ELR (cell line): ENCODE measurements around the gene NSMCE1.

ENCODE experiments used
- DNase-seq: peaks from one replicate; pipeline ENCODE4 v3.0.0-alpha.2; 2015; ENCODE audit warnings: low read depth

The NSMCE1 gene

DNA sequence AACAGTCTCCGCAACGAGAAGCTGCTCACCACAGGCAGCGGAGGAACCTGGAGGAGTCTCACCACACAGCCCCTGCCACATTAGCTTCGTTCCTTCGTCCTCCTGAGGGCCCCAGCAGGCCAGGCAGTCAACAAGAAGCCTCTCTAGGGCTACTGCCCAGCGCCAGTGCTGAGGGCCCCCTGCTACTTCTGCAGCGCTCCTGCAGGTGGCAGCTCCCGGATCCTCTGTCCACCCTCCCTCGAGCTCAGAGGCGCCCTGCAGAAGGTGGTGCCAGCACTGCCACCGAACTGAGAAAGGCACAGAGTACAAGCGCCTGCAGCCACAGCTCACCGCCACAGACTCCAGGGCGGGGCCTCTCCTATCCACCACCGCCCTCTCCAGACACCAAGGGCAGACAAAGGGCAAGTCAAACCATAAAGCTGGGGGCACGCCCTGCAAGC lies 38.0 kb downstream of the NSMCE1 start:
- DNase-seq: no peak

DNA sequence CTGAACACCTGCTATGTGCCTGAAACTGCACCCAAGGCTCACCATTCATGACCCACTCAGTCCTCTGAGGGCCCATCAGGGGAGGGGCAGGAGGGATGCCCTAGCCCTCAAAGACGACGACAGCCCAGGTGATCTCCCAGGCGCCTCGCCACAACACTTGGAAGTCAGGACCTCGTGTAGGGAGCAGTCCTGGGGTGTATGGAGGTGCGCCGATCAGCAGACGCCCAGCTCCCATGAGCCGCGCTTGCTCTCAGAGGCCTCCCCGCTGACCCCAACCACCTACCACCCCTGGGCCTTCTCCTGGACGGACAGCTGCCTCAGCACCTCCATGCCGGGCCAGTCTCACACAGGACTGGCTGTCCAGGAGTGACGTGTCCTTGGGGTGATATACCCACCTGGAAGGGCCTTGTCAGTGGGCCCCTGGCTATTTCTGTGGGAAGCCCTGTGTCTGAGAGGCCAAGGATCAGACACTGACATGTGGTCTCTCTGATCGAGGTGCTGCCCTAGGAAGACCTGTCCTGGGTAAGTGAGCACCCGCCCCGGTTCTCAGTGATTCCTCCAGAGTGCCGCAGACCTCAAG lies 38.6 kb downstream of the NSMCE1 start:
- no peak for DNase-seq

DNA sequence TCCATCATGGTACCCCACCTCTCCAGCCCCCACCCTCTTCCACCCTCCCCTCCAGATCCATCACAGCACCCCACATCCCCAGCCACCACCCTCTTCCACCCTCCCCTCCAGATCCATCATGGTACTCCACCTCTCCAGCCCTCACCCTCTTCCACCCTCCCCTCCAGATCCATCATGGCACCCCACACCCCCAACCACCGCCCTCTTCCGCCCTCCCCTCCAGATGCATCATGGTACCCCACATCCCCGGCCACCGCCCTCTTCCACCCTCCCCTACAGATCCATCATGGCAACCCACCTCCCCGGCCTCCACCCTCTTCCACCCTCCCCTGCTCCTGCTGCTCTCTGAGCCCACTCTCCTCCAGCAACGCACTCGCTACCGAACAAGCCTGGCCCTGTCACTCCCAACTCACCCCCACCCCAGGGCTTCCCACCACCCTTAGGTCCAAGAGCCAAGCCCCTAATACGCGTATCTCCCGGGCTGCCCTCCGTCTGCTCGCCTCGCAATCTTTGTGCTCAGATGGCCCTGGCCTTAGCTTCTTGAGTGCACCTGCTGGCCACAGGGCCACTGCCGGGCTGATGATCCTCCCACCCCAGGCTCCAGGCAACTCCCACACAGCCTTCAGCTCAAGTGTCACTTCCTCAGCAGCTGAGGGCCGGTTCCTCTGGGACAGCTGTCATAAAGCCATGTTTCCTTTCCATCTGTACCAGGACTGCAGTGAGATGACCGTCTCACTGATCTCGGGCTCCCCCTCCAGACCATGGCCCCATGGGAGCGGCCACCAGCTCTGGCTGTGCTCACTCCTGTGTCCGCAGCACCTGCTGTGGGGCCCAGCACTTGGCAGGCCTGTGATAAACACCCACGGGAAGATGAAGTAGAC lies 39.7 kb downstream of the NSMCE1 start:
- DNase-seq: no peak

DNA sequence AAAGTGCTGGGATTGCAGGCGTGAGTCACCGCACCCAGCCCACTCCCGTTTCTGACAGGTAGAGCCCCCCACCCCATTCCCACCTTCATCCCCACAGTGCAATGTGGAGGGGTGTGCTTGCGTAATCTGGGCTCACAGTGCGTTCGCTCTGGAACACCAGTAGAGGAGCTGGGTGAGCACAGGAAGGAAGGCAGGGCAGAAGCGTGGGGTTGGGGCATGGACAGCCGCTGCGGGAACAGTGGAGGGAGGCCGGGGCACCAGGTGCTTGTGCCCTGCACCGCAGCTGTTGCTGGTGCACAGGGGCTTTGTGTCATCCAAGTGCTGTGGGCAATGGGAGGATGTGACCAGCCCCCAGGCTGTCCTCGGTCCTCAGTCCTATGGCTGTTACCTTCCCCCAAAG lies 40.5 kb downstream of the NSMCE1 start:
- no peak for DNase-seq

DNA sequence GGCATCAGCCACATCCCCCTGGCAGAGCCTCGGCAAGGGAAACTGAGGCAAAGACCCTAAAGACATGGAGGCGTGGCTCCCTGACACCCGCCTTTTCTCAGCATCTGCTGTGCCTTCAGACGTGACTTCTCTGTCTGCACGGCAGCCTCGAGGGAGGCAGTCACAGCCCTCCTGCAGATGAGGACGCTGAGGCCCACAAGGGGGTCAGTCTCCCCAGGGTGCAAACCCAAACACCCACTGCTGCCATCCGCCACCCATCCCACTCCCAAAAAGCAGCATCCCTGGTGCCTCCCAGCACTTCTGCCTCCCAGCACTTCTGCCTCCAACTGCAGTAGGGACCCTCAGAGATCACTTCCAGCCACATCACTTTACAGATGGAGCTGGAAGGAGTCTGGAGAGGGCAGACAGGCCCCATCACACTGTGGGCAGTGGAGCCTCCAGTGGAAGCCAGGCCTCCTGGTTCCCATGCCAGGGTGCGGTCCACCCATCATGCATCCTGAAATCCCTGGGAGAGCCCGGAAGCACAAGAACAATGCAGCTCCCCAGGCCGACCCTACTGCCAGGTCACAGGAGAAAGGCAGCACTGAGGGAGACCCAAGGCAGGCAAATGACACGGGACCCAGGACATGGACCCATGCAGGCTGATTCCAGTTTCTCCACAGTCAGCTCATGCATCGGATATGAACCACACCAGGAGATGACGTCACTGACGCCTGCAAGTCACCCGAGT lies 41.4 kb downstream of the NSMCE1 start:
- DNase-seq: no peak

DNA sequence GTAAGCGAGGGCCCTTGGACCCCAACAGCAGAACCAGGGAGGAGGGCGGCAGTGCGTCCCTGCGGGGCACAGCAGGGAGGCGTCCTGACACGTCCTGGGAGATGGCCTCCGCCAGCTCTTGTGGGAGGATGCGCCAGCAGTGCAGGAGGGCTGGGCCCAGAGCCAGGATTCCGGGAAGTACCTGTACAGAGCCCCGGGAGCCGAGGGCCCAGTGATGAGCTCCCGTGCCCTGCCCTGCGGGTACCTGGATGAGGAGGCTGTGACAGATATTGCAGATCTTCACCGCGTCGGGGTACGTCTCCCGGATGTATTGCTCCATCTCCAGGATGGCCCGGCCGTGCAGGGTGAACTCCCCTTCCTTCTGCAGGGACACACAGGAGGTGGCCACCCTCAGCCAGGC lies 42.1 kb downstream of the NSMCE1 start:
- DNase-seq: no peak

DNA sequence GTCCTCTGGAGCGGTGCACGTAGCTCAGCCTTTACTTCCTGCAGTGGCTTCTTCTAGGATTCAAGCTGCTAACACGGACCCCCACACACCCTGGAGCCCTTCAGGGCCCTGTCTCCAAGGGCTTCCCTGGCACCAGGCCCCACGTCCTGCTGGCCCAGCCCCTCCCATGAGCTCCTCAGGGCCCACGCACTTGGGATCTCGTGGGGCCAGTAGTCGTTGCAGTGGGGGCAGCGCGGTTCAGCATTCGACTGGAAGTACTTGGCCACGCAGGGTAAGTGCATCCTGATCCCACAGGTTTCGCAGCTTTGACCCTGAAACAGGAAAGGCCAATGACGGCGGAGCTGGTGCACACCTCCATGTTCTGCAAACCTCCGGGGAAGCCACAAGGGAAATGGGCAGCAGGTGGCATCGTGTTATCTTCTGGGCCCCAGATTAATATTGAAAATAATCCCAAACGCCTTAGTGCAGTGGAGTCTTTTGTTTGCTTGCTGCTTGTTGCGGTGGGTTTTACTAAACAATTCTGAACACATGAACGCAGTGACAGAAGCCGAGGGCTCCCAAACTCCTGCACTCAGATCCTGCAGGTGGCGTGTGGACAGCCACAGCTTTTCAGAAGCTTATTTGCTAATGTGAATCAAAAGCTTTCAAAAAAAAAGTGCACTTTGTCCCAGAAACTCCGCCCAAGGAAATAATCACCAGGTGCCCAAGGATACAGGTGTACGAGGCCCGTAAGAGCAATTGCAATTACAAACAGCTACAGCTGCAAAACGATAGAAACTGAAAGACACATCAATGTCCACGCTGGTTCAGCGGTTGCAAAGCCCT lies 42.8 kb downstream of the NSMCE1 start:
- DNase-seq: no peak

DNA sequence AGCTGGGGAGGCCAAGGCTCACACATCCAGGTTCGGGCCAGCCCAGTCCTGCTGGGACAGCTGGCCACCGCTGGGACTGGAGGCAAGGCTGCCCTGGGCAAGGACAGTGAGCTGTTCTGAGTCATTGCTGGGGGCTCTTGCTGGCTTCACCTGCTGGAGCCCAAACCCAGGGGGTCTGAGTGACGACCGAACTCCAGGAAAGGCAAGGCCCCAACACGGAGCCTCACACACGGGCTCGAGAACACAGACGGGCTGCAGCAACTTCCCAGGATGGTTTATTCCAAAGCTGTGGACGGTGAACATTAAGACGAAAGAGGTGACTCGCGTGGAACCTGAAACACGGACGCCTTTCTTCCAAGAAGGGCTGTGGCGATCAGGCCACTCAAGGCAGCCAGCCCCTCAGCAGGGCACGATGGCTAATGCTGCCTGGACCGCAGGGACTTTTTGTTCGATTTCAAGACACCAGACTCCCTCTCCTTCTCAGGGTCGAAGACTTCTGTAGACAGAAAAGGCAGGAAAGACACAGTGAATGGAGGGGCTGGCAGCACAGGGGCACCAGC lies 43.8 kb downstream of the NSMCE1 start:
- no peak for DNase-seq

DNA sequence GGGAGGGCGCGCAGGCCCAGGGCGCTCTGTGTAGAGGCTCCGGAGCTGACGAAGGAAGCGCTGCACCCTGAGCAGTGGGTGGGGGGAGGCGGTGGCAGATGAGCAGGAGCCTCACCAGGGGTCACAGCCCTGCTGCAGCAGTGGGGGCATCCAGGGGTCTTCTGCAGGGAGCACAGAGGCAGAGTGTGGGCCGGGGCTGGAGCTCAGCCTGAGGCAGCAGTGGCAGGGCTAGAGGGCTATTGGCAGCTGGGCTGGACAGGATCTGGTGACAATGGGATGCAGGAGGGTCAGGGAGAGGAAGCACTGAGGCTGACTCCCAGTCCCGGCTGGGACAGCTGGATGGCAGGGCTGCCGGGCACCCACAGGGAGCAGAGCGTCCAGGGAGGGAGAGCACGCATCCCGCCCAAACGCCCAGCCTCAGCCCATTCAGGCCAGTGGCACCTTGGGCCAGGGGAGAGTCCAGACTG lies 44.3 kb downstream of the NSMCE1 start:
- DNase-seq: no peak

DNA sequence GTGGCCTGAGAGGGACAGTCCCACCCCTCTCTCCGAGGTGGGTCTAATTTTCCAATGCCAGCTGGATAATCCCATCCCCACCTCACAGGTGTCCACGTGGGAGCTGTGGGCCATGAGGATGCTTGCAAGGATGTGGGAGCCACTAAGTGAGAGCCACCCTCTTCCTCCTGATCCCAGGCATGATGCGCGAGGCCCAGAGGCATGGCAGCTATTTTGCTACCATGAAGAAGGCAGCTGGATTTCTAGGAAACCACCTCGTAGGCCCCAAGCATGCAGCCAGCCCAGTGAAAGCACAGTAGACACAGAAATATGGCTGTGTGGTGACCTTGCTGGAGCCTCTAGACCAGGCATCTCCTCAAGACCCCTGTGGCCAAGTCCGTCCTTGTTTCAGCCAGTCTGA lies 44.9 kb downstream of the NSMCE1 start:
- no peak for DNase-seq

DNA sequence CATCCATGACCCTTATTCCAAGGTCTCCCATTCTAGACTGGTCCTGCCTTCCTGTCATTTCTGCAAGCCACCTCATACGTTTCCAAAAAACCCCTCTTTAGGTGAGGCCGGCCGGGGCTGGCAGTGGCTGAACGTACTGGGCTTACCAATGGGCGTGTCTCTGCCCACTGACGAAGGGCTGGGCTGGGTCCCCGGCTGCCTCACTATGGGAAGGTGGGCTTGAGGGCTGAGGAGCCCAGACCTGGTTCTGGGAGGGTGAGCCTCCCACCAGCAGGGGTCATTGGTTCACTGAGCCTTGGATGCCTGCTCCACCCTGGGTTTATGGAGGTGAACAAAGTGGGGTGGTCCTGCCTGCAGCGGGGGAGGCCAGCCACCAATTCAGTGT lies 45.4 kb downstream of the NSMCE1 start:
- DNase-seq: no peak

DNA sequence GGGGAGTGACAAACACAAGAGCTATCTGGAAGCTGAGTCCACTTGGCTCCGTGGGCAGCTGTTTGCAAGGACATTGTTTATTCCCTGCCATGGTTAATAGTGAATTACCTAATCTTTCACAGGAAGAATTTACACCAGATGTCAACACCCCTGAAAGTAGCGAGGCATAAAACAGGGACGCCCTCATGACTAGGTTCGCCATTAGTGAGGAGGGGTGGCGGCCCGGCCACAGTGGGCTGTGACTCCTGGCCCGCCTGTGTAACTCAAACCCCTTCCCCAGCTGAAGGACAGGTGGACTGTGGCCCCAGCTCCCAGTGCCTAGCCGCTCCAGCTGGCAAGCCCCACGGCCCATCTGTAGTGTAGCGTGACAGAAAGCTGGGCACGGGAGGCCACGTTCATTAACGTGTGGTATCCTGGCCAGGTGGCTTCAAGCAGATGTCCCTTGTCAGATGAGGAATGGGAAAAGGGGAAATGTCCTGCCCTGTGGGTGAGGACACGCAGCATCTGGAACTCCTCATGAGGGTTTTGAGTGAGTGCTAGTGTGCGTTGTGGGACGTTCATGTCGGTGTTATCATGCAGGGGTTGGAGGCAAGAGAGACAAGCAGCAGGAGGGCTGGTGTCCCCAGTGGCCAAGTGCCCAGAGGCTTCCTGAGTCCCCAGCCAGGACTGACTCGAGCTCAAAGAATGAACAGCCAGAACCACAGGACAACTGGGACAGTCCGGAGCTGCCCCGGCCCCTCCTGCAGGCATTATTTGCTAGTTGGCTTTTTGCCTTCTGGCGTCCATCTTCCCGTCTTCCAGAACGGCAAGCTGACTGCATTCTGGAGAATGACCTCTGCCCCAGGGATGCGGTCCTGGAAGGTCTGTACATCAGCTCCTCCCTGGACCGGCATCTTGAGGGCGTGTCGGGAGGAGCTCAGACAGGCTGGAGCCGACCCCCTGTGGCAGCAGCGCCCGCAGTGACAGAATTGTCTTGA lies 46.0 kb downstream of the NSMCE1 start:
- peak; percentile 28 for DNase-seq

DNA sequence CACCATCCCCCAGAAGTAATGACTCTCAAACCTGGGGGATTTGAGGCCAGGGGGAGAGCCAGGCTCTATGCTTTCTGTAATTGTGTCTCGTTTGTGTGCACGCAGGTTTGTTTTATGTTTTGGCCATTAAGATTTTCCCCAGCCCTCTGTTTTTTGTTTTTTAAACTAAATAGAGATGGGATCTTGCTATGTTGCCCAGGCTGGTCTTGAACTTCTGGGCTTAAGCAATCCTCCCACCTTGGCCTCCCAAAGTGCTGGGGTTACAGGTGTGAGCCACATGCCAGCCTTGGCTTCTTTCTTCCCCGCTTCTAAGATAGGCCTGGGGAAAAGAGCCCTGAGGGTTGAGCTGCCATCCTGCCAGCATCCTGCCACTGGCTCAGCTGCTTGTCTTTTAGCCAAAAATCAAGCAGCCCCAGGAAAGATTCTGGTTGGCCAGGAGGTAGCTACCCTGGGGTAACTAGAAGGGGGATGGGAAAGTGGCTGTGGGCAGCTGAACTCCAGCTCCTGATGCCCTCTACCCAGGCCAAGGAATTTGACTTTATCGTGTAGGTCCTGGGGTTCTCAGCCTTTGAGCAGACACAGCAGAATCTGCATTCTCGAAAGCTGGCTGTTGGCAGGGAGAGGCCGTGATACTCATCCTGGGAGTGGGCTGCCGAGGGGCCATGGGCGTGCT lies 46.9 kb downstream of the NSMCE1 start:
- DNase-seq: no peak

DNA sequence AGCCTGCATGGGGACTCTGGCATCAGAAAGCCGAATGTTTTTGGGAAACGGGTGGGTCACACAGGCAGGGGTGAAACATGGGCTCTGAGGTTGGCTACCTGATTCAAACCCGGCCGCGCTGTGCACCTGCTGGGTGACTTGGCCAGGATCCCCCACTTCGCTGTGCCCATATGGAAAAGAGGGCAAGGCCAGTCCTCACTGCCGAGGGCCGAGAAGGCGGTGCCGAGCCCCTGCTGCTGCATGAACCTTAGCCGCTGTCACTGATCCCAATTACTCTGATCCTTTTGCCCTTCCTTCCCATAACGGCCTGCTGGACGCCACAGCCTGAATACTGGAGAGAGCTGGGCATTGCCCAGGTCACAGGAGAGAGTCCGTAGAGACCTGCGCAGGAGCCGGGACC lies 47.6 kb downstream of the NSMCE1 start:
- DNase-seq: no peak

DNA sequence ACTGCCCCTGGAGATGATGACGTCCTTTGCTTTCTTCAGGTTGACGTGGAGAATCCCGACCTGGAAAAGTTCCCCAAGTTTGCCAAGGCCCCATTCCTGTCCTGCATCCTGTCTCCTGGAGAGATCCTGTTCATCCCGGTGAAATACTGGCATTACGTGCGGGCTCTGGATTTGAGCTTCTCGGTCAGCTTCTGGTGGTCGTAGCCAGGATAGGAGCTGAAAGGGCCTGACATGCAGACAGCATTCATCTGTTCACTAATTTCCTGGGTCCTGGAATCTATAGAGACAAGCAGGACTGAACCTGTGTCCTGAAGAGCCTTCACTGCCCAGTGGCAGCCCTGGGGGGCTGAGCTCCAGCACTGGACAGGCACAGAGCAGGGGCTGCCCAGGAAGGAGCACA lies 48.0 kb downstream of the NSMCE1 start:
- DNase-seq: no peak

DNA sequence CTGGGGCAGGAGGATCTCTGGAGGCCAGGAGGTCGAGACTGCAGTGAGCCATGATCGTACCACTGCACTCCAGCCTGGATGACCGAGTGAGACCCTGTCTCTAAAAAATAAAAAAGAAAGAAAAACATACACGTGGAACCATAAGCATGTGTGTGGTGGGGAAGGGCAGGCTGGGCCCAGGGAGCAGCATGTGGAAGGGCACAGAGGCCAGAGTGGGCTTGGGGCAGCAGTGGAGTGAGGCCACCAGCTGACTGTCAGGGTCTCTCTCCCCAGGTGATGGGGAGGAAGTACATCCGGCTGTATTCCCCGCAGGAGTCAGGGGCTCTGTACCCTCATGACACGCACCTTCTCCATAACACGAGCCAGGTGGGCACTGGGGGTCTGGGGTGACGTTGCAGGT lies 48.5 kb downstream of the NSMCE1 start:
- DNase-seq: no peak

DNA sequence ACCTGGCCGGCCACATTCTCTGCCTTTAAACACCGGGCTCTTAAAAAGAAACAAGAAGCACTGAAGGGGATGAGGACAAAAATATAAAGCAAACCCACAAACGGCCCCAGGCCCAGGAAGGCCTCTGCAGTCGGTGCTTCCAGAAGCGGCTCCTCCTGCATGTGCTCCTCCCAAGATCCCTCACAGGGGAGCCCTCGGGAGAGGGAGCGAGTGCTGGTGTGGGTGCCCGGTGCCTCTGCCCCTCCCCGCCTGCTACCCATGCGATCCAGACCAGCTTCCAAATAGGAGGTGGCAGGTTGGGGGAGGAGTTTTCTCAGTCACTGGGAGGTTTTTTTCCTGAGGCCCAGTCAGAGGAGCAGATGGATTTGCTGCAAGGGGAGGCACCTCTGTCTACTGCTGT lies 49.4 kb downstream of the NSMCE1 start:
- DNase-seq: no peak

DNA sequence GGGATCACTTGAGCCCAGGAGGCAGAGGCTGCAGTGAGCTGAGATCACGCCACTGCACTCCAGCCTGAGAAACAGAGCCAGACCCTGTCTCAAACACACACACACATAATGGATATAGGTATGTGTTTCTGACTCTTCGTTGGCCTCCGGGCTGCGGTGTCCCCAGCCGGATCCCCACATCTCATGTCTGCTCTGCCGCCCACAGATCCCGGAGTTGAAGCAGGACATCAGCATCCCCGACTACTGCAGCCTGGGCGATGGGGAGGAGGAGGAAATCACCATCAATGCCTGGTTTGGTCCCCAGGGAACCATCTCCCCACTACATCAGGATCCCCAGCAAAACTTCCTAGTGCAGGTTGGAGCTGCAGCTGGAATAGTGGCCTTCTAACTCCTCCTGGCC lies 49.8 kb downstream of the NSMCE1 start:
- no peak for DNase-seq

DNA sequence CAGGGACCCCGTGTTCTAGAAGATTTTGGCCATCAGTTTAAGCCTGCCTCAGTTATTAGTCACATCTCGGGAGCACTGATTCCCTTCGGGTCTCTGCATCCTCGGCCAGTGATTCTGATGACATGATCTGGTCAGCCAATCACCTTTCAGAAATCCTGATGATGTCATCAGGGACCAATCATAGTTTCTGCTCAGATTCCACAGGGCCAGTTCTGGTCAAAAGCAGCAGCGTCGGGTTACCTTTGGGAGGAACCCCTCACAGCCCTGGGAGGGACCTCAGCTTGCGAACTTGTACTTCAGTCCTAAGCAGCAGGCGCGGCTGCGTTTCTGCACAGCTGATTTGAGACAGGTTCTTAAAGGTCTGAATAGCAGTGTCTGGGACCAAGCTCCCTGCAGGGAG lies 51.3 kb downstream of the NSMCE1 start:
- peak; percentile 33 for DNase-seq

DNA sequence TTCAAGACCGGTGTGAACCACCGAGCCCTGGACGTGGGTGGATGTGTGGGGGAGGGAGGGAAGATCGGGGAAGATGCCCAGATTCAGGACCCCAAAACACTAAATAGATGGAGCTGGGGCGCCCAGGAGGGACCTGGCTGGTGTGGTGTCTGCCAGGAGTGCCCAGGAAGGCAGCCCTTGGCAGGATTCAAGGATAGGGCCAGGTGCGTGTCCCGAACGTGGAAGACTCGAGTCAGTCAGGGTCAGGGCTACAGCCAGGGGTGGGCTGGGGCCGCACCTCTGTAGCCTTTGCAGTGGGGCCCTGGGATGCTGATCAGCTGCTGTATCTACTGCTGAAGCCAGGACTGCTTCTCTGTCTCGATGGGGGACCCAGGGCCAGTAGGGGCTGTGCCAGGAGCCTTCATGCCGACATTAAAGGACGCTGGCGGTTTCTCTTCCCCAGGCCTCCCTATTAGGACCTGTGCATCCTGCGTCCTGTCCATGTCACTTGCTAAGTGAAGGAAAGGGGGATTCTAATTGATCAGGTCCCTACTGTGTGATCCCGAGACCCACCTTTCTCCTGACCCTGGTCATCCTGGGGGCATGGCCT lies 52.2 kb downstream of the NSMCE1 start:
- no peak for DNase-seq
